GM23338 (cell line): ENCODE results near the gene KIF6.

Source experiments
- CREB1 ChIP-seq: fragments of 250-450 bp; sonication (Bioruptor Pico); IDR thresholded peaks from 2 replicates; pipeline ENCODE4 v1.5.0; 2020; ENCODE audit warnings: low read depth, mild to moderate bottlenecking, moderate library complexity
- CTCF ChIP-seq, 2 experiments: fragments of 200-600 bp in 1 of 2; sonication (generic) in 1 of 2; conservative IDR thresholded peaks; 2 replicates each; pipeline versions ENCODE4 v1.5.1 to v1.6.1; 2016 to 2017; ENCODE audit warnings: antibody characterized with exemption in 2 of 2, low read depth in 2 of 2, mild to moderate bottlenecking in 2 of 2, moderate library complexity in 1 of 2
- EZH2 ChIP-seq: fragments of 200-600 bp; sonication (generic); IDR thresholded peaks from one replicate; pipeline ENCODE4 v1.8.0; 2017; ENCODE audit warnings: antibody characterized with exemption, mild to moderate bottlenecking, low read depth; ENCODE audit not compliant: unreplicated experiment
- EZH2phosphoT487 ChIP-seq: fragments of 200-600 bp; sonication (generic); IDR thresholded peaks from one replicate; pipeline ENCODE4 v1.8.1; 2018; ENCODE audit warnings: antibody characterized with exemption; ENCODE audit not compliant: unreplicated experiment
- POLR2AphosphoS5 ChIP-seq: IDR thresholded peaks from 2 replicates; pipeline ENCODE4 v1.6.1; 2016; ENCODE audit warnings: antibody characterized with exemption, low read depth
- STAT1 ChIP-seq: IDR thresholded peaks from one replicate; pipeline ENCODE4 v1.6.1; 2016; ENCODE audit warnings: antibody characterized with exemption; ENCODE audit not compliant: unreplicated experiment
- ZNF331 ChIP-seq: fragments of 250-450 bp; sonication (Bioruptor Pico); IDR thresholded peaks from 2 replicates; pipeline ENCODE4 v1.5.0; 2020; ENCODE audit warnings: low read depth, mild to moderate bottlenecking, moderate library complexity

- no peak for TF ChIP-seq POLR2AphosphoS5
- no peak for TF ChIP-seq CTCF (conservative IDR thresholded peaks at IDR 0.05; ENCODE audit: low read depth in 2 of 2)
- TF ChIP-seq CREB1 (CRISPR knock-in tag), result no peak
- TF ChIP-seq STAT1, result no peak
- TF ChIP-seq ZNF331, result no peak
- no peak for TF ChIP-seq EZH2
- no peak for TF ChIP-seq EZH2phosphoT487
These were observed 139.6 kb downstream of the KIF6 start for GRCh38 chr6:39585641-39586040.
